Liver (tissue), 9 donors: ENCODE results near the gene CLEC17A. TPM values are rescaled to one million over a fixed set of nuclear protein-coding genes. Genes with fewer than 3 reads are reported as not detected.

Experiments
- DNase-seq: peaks from one replicate; pipeline ENCODE4 v3.0.0-alpha.2; 2017; ENCODE audit warnings: low spot score
- H3K27ac ChIP-seq, 2 donors: one replicate each; pipeline ENCODE4 v1.7.0; 2013; ENCODE audit warnings: inconsistent platforms in 2 of 2, low read length in 2 of 2, control low read depth in 1 of 2, low read depth in 1 of 2, mild to moderate bottlenecking in 1 of 2
- H3K27me3 ChIP-seq, 4 donors: one replicate each; pipeline versions ENCODE4 v1.6.1 to v1.7.0; 2013; ENCODE audit warnings: low read length in 3 of 4, inconsistent platforms in 1 of 4, mild to moderate bottlenecking in 1 of 4, moderate library complexity in 1 of 4; ENCODE audit not compliant: control insufficient read depth in 4 of 4, insufficient read depth in 4 of 4
- H3K36me3 ChIP-seq, 4 donors: one replicate each; pipeline versions ENCODE4 v1.6.1 to v1.7.0; 2013; ENCODE audit warnings: low read length in 3 of 4, mild to moderate bottlenecking in 3 of 4, low read depth in 1 of 4, moderate library complexity in 1 of 4; ENCODE audit not compliant: control insufficient read depth in 4 of 4, insufficient read depth in 3 of 4
- H3K4me1 ChIP-seq, 4 donors: one replicate each; pipeline versions ENCODE4 v1.6.1 to v1.7.0; 2013; ENCODE audit warnings: low read length in 3 of 4, mild to moderate bottlenecking in 3 of 4, moderate library complexity in 1 of 4; ENCODE audit not compliant: control insufficient read depth in 4 of 4, insufficient read depth in 4 of 4
- H3K4me3 ChIP-seq, 3 donors: one replicate each; pipeline versions ENCODE4 v1.6.1 to v1.7.0; 2013; ENCODE audit warnings: low read length in 3 of 3, control low read depth in 1 of 3, low read depth in 1 of 3, mild to moderate bottlenecking in 1 of 3
- H3K9ac ChIP-seq, 2 donors: one replicate each; pipeline ENCODE4 v1.7.0; 2013; ENCODE audit warnings: low read length in 2 of 2, mild to moderate bottlenecking in 2 of 2, moderate library complexity in 2 of 2, control low read depth in 1 of 2, low read depth in 1 of 2
- H3K9me3 ChIP-seq, 4 donors: one replicate each; pipeline versions ENCODE4 v1.6.1 to v1.7.0; 2013; ENCODE audit warnings: low read length in 3 of 4; ENCODE audit not compliant: control insufficient read depth in 4 of 4
- ATF3 ChIP-seq: IDR thresholded peaks from 2 replicates; pipeline ENCODE4 v1.6.1; 2016; ENCODE audit warnings: antibody characterized with exemption
- CTCF ChIP-seq: fragments of 150-350 bp; IDR thresholded peaks from 2 replicates; pipeline ENCODE4 v1.5.1; 2017; ENCODE audit warnings: improper control_type of control experiment, low read depth, low read length; ENCODE audit not compliant: missing input control
- EGR1 ChIP-seq, 2 donors: IDR thresholded peaks; 2 replicates each; pipeline ENCODE4 v1.6.1; 2016 to 2018; ENCODE audit warnings: antibody characterized with exemption in 2 of 2, low read depth in 2 of 2
- FOXA2 ChIP-seq: IDR thresholded peaks from 2 replicates; pipeline ENCODE4 v1.6.1; 2016; ENCODE audit warnings: antibody characterized with exemption
- GABPA ChIP-seq, 2 donors: IDR thresholded peaks in 1 of 2; conservative IDR thresholded peaks in 1 of 2; 2 replicates each; pipeline ENCODE4 v1.6.1; 2016; ENCODE audit warnings: antibody characterized with exemption in 2 of 2, mild to moderate bottlenecking in 1 of 2, moderate library complexity in 1 of 2
- HNF4A ChIP-seq, 2 donors: conservative IDR thresholded peaks; 2 replicates each; pipeline ENCODE4 v1.6.1; 2016; ENCODE audit warnings: antibody characterized with exemption in 2 of 2, mild to moderate bottlenecking in 2 of 2
- HNF4G ChIP-seq: IDR thresholded peaks from 2 replicates; pipeline ENCODE4 v1.6.1; 2016; ENCODE audit warnings: antibody characterized with exemption
- JUND ChIP-seq, 2 donors: IDR thresholded peaks; 2 replicates each; pipeline ENCODE4 v1.6.1; 2016; ENCODE audit warnings: antibody characterized with exemption in 2 of 2
- MAX ChIP-seq: IDR thresholded peaks from 2 replicates; pipeline ENCODE4 v1.6.1; 2016; ENCODE audit warnings: antibody characterized with exemption
- NR2F2 ChIP-seq: IDR thresholded peaks from 2 replicates; pipeline ENCODE4 v1.6.1; 2016; ENCODE audit warnings: antibody characterized with exemption
- RAD21 ChIP-seq, 2 donors: IDR thresholded peaks; 2 replicates each; pipeline ENCODE4 v1.6.1; 2016; ENCODE audit warnings: antibody characterized with exemption in 2 of 2, mild to moderate bottlenecking in 2 of 2
- RXRA ChIP-seq, 2 donors: IDR thresholded peaks; 2 replicates each; pipeline ENCODE4 v1.6.1; 2017 to 2018; ENCODE audit warnings: antibody characterized with exemption in 2 of 2, mild to moderate bottlenecking in 1 of 2
- SP1 ChIP-seq: IDR thresholded peaks from 2 replicates; pipeline ENCODE4 v1.6.1; 2018; ENCODE audit warnings: antibody characterized with exemption, mild to moderate bottlenecking
- TAF1 ChIP-seq: conservative IDR thresholded peaks from 2 replicates; pipeline ENCODE4 v1.6.1; 2016; ENCODE audit warnings: antibody characterized with exemption, mild to moderate bottlenecking
- YY1 ChIP-seq: IDR thresholded peaks from 2 replicates; pipeline ENCODE4 v1.6.1; 2016; ENCODE audit warnings: antibody characterized with exemption, mild to moderate bottlenecking
- WGBS: extraction: QIAGEN DNeasy Blood & Tissue Kit; methylation state at CpG from one replicate; pipeline ENCODE4 v1.1.7; 2013; 5-methylcytosine and 5-hydroxymethylcytosine counted together
- polyA plus RNA-seq, 2 donors: library from polyadenylated mRNA; stranded (reverse) in 1 of 2; unstranded in 1 of 2; fragments of 200-250 nt in 1 of 2; fragments of >200 nt in 1 of 2; fragmentation: Nextera tagmentation in 1 of 2; extraction: Ambion mirVana in 1 of 2; gene quantifications; one replicate each; pipeline versions ENCODE4 v1.2.1 to v1.2.3, GENCODE V29; 2013 to 2015
- total RNA-seq, 2 donors: library from RNA; depleted of rRNA; stranded (reverse); fragments of >200 nt; gene quantifications; one replicate each; pipeline ENCODE4 v1.2.3, GENCODE V29; 2014
- TF ChIP-seq, protein P1 (sequence below): IDR thresholded peaks from 2 replicates; pipeline ENCODE4 v1.6.1; 2016; ENCODE audit warnings: antibody characterized with exemption, mild to moderate bottlenecking
- TF ChIP-seq, protein P2 (sequence below): IDR thresholded peaks from 2 replicates; pipeline ENCODE4 v1.6.1; 2016; ENCODE audit warnings: antibody characterized with exemption
- donor health status: healthy.
- donor health status: healthy.
- donor health status: healthy.
- donor health status: healthy.
- donor health status: healthy.

The CLEC17A gene
- total and polyA plus RNA-seq, 4 donors = 0.22 to 0.28 TPM; not detected in 2

DNA sequence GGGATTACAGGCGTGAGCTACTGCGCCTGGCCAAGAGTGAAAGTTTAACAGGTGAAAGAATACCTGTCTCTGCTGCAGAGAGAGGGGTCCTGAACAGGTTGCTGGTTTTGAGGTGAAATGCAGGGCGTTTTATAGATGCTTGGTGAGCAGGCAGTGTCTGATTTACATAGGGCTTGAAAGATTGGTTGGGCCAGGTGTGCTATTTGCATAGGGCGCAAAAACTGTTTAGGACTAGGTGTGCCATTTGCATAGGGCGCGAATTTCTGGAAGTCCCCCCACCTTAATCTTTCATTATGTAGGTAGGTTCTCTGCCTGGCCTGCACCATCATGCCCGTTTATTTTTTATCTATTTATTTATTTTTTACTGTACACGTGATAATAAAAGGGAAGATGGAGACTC is 6.5 kb upstream of the CLEC17A start:
- DNase-seq = no peak
- Histone ChIP-seq H3K4me1 (peaks cover 0 to 6% (median under 1%) of the 10 kb centered on the region in 4 donors), H3K4me3 (no peak overlapping the region), H3K27ac (no peak overlapping the region), H3K36me3 (no peaks in the 10 kb centered on the region), H3K9me3 (no peaks in the 10 kb centered on the region), H3K27me3 (no peaks in the 10 kb centered on the region), H3K9ac (no peak overlapping the region)
- TF ChIP-seq FOXA2 (no peak), ATF3 (no peak), RAD21 (IDR thresholded peaks at IDR 0.05) (no peak), RXRA (IDR thresholded peaks at IDR 0.05) (no peak), NR2F2 (no peak), MAX (no peak), YY1 (no peak), EGR1 (IDR thresholded peaks at IDR 0.05; ENCODE audit: low read depth in 2 of 2) (no peak), HNF4A (conservative IDR thresholded peaks at IDR 0.05) (no peak), SP1 (no peak), CTCF (no peak), TAF1 (no peak), JUND (IDR thresholded peaks at IDR 0.05) (no peak)
- TF ChIP-seq, protein P1, sequence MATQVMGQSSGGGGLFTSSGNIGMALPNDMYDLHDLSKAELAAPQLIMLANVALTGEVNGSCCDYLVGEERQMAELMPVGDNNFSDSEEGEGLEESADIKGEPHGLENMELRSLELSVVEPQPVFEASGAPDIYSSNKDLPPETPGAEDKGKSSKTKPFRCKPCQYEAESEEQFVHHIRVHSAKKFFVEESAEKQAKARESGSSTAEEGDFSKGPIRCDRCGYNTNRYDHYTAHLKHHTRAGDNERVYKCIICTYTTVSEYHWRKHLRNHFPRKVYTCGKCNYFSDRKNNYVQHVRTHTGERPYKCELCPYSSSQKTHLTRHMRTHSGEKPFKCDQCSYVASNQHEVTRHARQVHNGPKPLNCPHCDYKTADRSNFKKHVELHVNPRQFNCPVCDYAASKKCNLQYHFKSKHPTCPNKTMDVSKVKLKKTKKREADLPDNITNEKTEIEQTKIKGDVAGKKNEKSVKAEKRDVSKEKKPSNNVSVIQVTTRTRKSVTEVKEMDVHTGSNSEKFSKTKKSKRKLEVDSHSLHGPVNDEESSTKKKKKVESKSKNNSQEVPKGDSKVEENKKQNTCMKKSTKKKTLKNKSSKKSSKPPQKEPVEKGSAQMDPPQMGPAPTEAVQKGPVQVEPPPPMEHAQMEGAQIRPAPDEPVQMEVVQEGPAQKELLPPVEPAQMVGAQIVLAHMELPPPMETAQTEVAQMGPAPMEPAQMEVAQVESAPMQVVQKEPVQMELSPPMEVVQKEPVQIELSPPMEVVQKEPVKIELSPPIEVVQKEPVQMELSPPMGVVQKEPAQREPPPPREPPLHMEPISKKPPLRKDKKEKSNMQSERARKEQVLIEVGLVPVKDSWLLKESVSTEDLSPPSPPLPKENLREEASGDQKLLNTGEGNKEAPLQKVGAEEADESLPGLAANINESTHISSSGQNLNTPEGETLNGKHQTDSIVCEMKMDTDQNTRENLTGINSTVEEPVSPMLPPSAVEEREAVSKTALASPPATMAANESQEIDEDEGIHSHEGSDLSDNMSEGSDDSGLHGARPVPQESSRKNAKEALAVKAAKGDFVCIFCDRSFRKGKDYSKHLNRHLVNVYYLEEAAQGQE = no peak
- 80% methylated on average over 8 of the region's 8 CpGs for WGBS

DNA sequence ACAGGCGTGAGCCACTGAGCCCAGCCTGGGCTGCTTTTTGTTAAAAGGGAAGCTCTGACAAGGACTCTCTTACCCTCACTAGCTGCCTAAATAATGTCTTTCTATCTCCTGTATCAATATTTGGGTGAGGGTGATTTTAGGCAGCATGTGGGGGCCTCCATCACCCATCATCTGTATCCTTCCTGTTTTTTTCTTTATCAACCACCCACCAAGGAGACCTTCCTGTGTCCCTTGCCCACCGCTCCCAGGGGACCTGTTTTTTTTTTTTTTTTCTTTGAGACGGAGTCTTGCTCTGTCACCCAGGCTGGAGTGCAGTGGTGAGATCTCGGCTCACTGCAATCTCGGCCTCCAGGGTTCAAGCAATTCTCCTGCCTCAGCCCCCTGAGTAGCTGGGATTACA is 5.6 kb upstream of the CLEC17A start:
- Histone ChIP-seq H3K4me1 (peaks cover 0 to under 1% (median 0%) of the 10 kb centered on the region in 4 donors), H3K4me3 (no peak overlapping the region), H3K36me3 (no peaks in the 10 kb centered on the region), H3K27me3 (no peaks in the 10 kb centered on the region), H3K9ac (no peak overlapping the region), H3K9me3 (no peaks in the 10 kb centered on the region), H3K27ac (no peak overlapping the region)
- WGBS = 81% methylated on average over 5 of the region's 5 CpGs
- no peak for DNase-seq
- no peak for TF ChIP-seq FOXA2
- TF ChIP-seq MAX = no peak
- TF ChIP-seq HNF4G = no peak
- TF ChIP-seq TAF1 = no peak
- no peak for TF ChIP-seq GABPA (IDR thresholded peaks at IDR 0.05 in 1 of 2, conservative IDR thresholded peaks at IDR 0.05 in 1 of 2)
- TF ChIP-seq CTCF = no peak
- TF ChIP-seq NR2F2 = no peak
- no peak for TF ChIP-seq YY1
- no peak for TF ChIP-seq JUND (IDR thresholded peaks at IDR 0.05)
- TF ChIP-seq RXRA (IDR thresholded peaks at IDR 0.05) = no peak
- TF ChIP-seq, protein P2, sequence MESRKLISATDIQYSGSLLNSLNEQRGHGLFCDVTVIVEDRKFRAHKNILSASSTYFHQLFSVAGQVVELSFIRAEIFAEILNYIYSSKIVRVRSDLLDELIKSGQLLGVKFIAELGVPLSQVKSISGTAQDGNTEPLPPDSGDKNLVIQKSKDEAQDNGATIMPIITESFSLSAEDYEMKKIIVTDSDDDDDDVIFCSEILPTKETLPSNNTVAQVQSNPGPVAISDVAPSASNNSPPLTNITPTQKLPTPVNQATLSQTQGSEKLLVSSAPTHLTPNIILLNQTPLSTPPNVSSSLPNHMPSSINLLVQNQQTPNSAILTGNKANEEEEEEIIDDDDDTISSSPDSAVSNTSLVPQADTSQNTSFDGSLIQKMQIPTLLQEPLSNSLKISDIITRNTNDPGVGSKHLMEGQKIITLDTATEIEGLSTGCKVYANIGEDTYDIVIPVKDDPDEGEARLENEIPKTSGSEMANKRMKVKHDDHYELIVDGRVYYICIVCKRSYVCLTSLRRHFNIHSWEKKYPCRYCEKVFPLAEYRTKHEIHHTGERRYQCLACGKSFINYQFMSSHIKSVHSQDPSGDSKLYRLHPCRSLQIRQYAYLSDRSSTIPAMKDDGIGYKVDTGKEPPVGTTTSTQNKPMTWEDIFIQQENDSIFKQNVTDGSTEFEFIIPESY = no peak
- no peak for TF ChIP-seq RAD21 (IDR thresholded peaks at IDR 0.05)
- no peak for TF ChIP-seq HNF4A (conservative IDR thresholded peaks at IDR 0.05)
- TF ChIP-seq ATF3 = no peak
- TF ChIP-seq EGR1 (IDR thresholded peaks at IDR 0.05; ENCODE audit: low read depth in 2 of 2) = no peak
